ENCODE results near the gene C2CD2L.
A peak's percentile ranks its signal among the peaks of the same experiment; 100 is the strongest.
"Not testable (repeated sequence)": the region's sequence is repeated elsewhere in the genome, so short reads cannot be mapped to it uniquely, and the experiment has no call there.

C2CD2L gene

GRCh38 chr11:119121811-119122124 is 14.6 kb downstream of the C2CD2L start:
- TF ChIP-seq CTCF (IDR thresholded peaks at IDR 0.05; ENCODE audit: insufficient read depth, low read depth, low read length, missing control alignments) = no peak
- no peak for DNase-seq (ENCODE audit: low read depth)
- H3K4me3 ChIP-seq (ENCODE audit: low read depth, low read length) = peak overlapping the region; percentile 96

- H3K4me3 ChIP-seq (ENCODE audit: low read depth, low read length) = no peak overlapping the region
- DNase-seq (ENCODE audit: low read depth) = no peak
- TF ChIP-seq CTCF (IDR thresholded peaks at IDR 0.05; ENCODE audit: insufficient read depth, low read depth, low read length, missing control alignments) = no peak
Observed at GRCh38 chr11:119125821-119126220, 18.7 kb downstream of the C2CD2L start.

- no peak for DNase-seq (ENCODE audit: low read depth)
- no peak overlapping the region for H3K4me3 ChIP-seq (ENCODE audit: low read depth, low read length)
- TF ChIP-seq CTCF (IDR thresholded peaks at IDR 0.05; ENCODE audit: insufficient read depth, low read depth, low read length, missing control alignments) = no peak
Observed at GRCh38 chr11:119126675-119127268, 19.6 kb downstream of the C2CD2L start.

- H3K4me3 ChIP-seq (ENCODE audit: low read depth, low read length) = no peak overlapping the region
- no peak for TF ChIP-seq CTCF (IDR thresholded peaks at IDR 0.05; ENCODE audit: insufficient read depth, low read depth, low read length, missing control alignments)
- no peak for DNase-seq (ENCODE audit: low read depth)
Observed at GRCh38 chr11:119130662-119131061, 23.5 kb downstream of the C2CD2L start.

- no peak for DNase-seq (ENCODE audit: low read depth)
- no peak overlapping the region for H3K4me3 ChIP-seq (ENCODE audit: low read depth, low read length)
- TF ChIP-seq CTCF (IDR thresholded peaks at IDR 0.05; ENCODE audit: insufficient read depth, low read depth, low read length, missing control alignments) = peak; percentile 54
Observed at GRCh38 chr11:119134389-119134978, 27.3 kb downstream of the C2CD2L start.

- not testable (repeated sequence) for H3K4me3 ChIP-seq (ENCODE audit: low read depth, low read length); DNase-seq (ENCODE audit: low read depth)
Observed at GRCh38 chr11:119139276-119139675, 32.1 kb downstream of the C2CD2L start.

- DNase-seq (ENCODE audit: low read depth) = peak; percentile 77
- H3K4me3 ChIP-seq (ENCODE audit: low read depth, low read length) = no peak overlapping the region
Observed at GRCh38 chr11:119144825-119145486, 37.8 kb downstream of the C2CD2L start.

More at GRCh38 chr11:119144825-119145486, 37.8 kb downstream of the C2CD2L start:
- TF ChIP-seq CTCF (IDR thresholded peaks at IDR 0.05; ENCODE audit: insufficient read depth, low read depth, low read length, missing control alignments) = peak; percentile 61

All from GM12865 (cell line).